K562 (cell line): Measurements from ENCODE around the gene AMDHD1. TPM values are rescaled to one million over a fixed set of nuclear protein-coding genes. Genes with fewer than 3 reads are reported as not detected.

Experiments used
- ATAC-seq: fragments of 200-7000 bp; cut with Tn5 transposase; 3 replicates; pipeline ENCODE4 v1.9.1; 2020; ENCODE audit warnings: moderate library complexity
- BruUV-seq: library from RNA; stranded (reverse); fragments of 400-500 nt; replicated peaks from 2 replicates; lab custom pipeline; 2021; lab: Mats Ljungman, UMichigan
- CTCF ChIA-PET: fragments of 300-600 bp; formaldehyde crosslinking; extraction: SDS; loops from one replicate; lab custom pipeline; 2021; ENCODE audit warnings: low intra/inter-chr PET ratio; lab: Yijun Ruan, JAX
- POLR2A ChIA-PET: fragments of 300-600, 350-650 bp; sonication (Branson Sonifier 250); formaldehyde crosslinking; extraction: SDS; loops from one replicate; lab custom pipeline; 2021; ENCODE audit warnings: antibody characterized with exemption, inconsistent platforms; lab: Yijun Ruan, JAX
- DNase-seq, 4 experiments: peaks; one replicate each; pipeline versions ENCODE4 v3.0.0 to v3.0.0-alpha.2; 2011 to 2018; ENCODE audit warnings: low spot score in 3 of 4, mixed read lengths in 3 of 4; ENCODE audit errors: extremely low read depth in 1 of 4
- FAIRE-seq: peaks from 2 replicates; lab custom pipeline; 2011; peaks lifted over from hg19 to GRCh38; lab: Jason Lieb, UNC
- H2AFZ ChIP-seq: 2 replicates; pipeline ENCODE4 v1.6.0; 2011; ENCODE audit warnings: low read depth, low read length, control low read depth, inconsistent platforms
- H3K27ac ChIP-seq: fragments of 200-600 bp; 3 replicates; pipeline ENCODE4 v1.8.0; 2011; ENCODE audit warnings: low read depth, mild to moderate bottlenecking, control low read depth, inconsistent platforms, low read length, moderate library complexity, mixed read lengths; ENCODE audit errors: extremely low read depth
- H3K27me3 ChIP-seq, 2 experiments: fragments of 300-600 bp in 1 of 2; 2 replicates in 1 of 2; 3 replicates in 1 of 2; pipeline versions ENCODE4 v1.6.0 to v1.8.0; 2011; ENCODE audit warnings: inconsistent platforms in 2 of 2, low read length in 2 of 2, mild to moderate bottlenecking in 1 of 2, mixed read lengths in 1 of 2, moderate library complexity in 1 of 2; ENCODE audit not compliant: control insufficient read depth in 2 of 2, insufficient read depth in 2 of 2
- H3K36me3 ChIP-seq: fragments of 300-600 bp; 3 replicates; pipeline ENCODE4 v1.8.0; 2011; ENCODE audit warnings: mild to moderate bottlenecking, low read length, inconsistent platforms; ENCODE audit not compliant: control insufficient read depth, insufficient read depth
- H3K4me1 ChIP-seq, 2 experiments: fragments of 200-600 bp in 1 of 2; replicated peaks in 1 of 2; 2 replicates in 1 of 2; 3 replicates in 1 of 2; pipeline versions ENCODE4 v1.5.1 to v1.8.0; 2011; ENCODE audit warnings: inconsistent platforms in 2 of 2, low read length in 2 of 2, mild to moderate bottlenecking in 1 of 2, mixed read lengths in 1 of 2, moderate library complexity in 1 of 2; ENCODE audit not compliant: control insufficient read depth in 2 of 2, insufficient read depth in 2 of 2
- H3K4me2 ChIP-seq: 2 replicates; pipeline ENCODE4 v1.6.1; 2011; ENCODE audit warnings: low read length, control low read depth, inconsistent platforms, mixed read lengths; ENCODE audit not compliant: insufficient read depth
- H3K4me3 ChIP-seq: fragments of 200-600 bp; sonication (generic), shearing (Covaris generic); 2 replicates; pipeline ENCODE4 v1.5.1; 2016; ENCODE audit warnings: control low read depth, inconsistent platforms
- H3K79me2 ChIP-seq: fragments of 200-600 bp; 3 replicates; pipeline ENCODE4 v1.8.0; 2011; ENCODE audit warnings: low read length, inconsistent platforms; ENCODE audit not compliant: control insufficient read depth, insufficient read depth
- H3K9ac ChIP-seq, 2 experiments: 2 replicates each; pipeline versions ENCODE4 v1.6.0 to v1.6.1; 2011; ENCODE audit warnings: low read depth in 2 of 2, low read length in 2 of 2, control low read depth in 1 of 2, inconsistent platforms in 1 of 2, mild to moderate bottlenecking in 1 of 2, mixed read lengths in 1 of 2; ENCODE audit not compliant: insufficient read depth in 1 of 2
- H3K9me1 ChIP-seq: one replicate; pipeline ENCODE4 v1.6.0; 2011; ENCODE audit warnings: inconsistent platforms, mild to moderate bottlenecking, low read length, moderate library complexity; ENCODE audit not compliant: control insufficient read depth, insufficient read depth
- H3K9me3 ChIP-seq: replicated peaks from 2 replicates; pipeline ENCODE4 v1.5.1; 2011; ENCODE audit warnings: low read depth, low read length, inconsistent platforms; ENCODE audit not compliant: control insufficient read depth, insufficient read depth
- H4K20me1 ChIP-seq: replicated peaks from 2 replicates; pipeline ENCODE4 v1.6.1; 2011; ENCODE audit warnings: low read length, inconsistent platforms, mixed read lengths; ENCODE audit not compliant: control insufficient read depth, insufficient read depth
- ETV1 ChIP-seq: fragments of 450-650 bp; conservative IDR thresholded peaks from 2 replicates; pipeline ENCODE4 v1.6.1; 2016; ENCODE audit warnings: missing genetic modification characterization, control low read depth, low read depth, missing compliant biosample characterization
- KAT8 ChIP-seq: fragments of 450-650 bp; IDR thresholded peaks from 2 replicates; pipeline ENCODE4 v1.6.1; 2016; ENCODE audit warnings: low read depth, mild to moderate bottlenecking
- MEIS2 ChIP-seq: fragments of 450-650 bp; IDR thresholded peaks from 2 replicates; pipeline ENCODE4 v1.6.1; 2014; ENCODE audit warnings: mild to moderate bottlenecking; ENCODE audit not compliant: partially characterized antibody
- NELFE ChIP-seq: IDR thresholded peaks from 2 replicates; pipeline ENCODE4 v1.6.1; 2011; ENCODE audit warnings: mild to moderate bottlenecking; ENCODE audit not compliant: insufficient read depth, insufficient read length
- OTX1 ChIP-seq: fragments of 450-650 bp; formaldehyde crosslinking; IDR thresholded peaks from 2 replicates; pipeline ENCODE4 v1.4.0; 2022; ENCODE audit warnings: mild to moderate bottlenecking
- POLR2AphosphoS2 ChIP-seq: IDR thresholded peaks from 2 replicates; pipeline ENCODE4 v1.6.1; 2012; ENCODE audit warnings: low read length, improper control_type of control experiment
- PURB ChIP-seq: sonication (generic); formaldehyde crosslinking; IDR thresholded peaks from 2 replicates; pipeline ENCODE4 v1.9.0; 2021; ENCODE audit warnings: low read depth, mild to moderate bottlenecking, missing genetic modification reagents
- SIX5 ChIP-seq, 2 experiments: IDR thresholded peaks; 2 replicates each; pipeline ENCODE4 v1.6.1; 2011; ENCODE audit warnings: low read length in 2 of 2, borderline replicate concordance in 1 of 2, low read depth in 1 of 2, mild to moderate bottlenecking in 1 of 2, moderate library complexity in 1 of 2; ENCODE audit not compliant: insufficient read depth in 1 of 2
- ZNF12 ChIP-seq: sonication (generic); formaldehyde crosslinking; IDR thresholded peaks from 2 replicates; pipeline ENCODE4 v1.4.0; 2020; ENCODE audit warnings: mild to moderate bottlenecking, missing genetic modification reagents
- ZNF282 ChIP-seq: sonication (generic); formaldehyde crosslinking; IDR thresholded peaks from 2 replicates; pipeline ENCODE4 v1.8.1; 2023; ENCODE audit warnings: missing genetic modification reagents
- ZNF696 ChIP-seq: fragments of 250-450 bp; sonication (Bioruptor Pico); conservative IDR thresholded peaks from 2 replicates; pipeline ENCODE4 v1.4.0; 2020; ENCODE audit warnings: mild to moderate bottlenecking, moderate library complexity
- ZNF778 ChIP-seq: fragments of 450-650 bp; formaldehyde crosslinking; IDR thresholded peaks from 2 replicates; pipeline ENCODE4 v1.4.0; 2020; ENCODE audit warnings: mild to moderate bottlenecking, moderate library complexity
- WGBS: fragments of 100-300 bp; shearing (Covaris generic); methylation state at CpG from one replicate; pipeline ENCODE4 v1.1.6; 2016; ENCODE audit warnings: low coverage, mixed read lengths; ENCODE audit not compliant: insufficient coverage; ENCODE audit errors: missing lambda C conversion rate; 5-methylcytosine and 5-hydroxymethylcytosine counted together
- in situ Hi-C: fragments of 300-500 bp; cut with MboI; formaldehyde crosslinking; loops from 4 replicates; pipeline ENCODE4 v1.15.0; 2018; ENCODE audit warnings: inconsistent platforms, mixed read lengths
- intact Hi-C: fragments of 100-400 bp; cut with micrococcal nuclease; formaldehyde crosslinking; loops from 2 replicates; pipeline ENCODE4 v1.14.2; 2022
- polyA plus RNA-seq, 8 experiments: library from polyadenylated mRNA; depleted of rRNA in 4 of 8; stranded (reverse) in 5 of 8; unstranded in 3 of 8; fragments of >200 nt; fragmentation: Nextera tagmentation in 2 of 8; fragmentation: Illumina TruSeq in 1 of 8; extraction: Ambion mirVana in 2 of 8; extraction: Trizol in 1 of 8; gene quantifications; 2 replicates each; pipeline versions ENCODE4 v1.2.1 to v1.2.3, GENCODE V29; 2011 to 2014; ENCODE audit warnings: inconsistent platforms in 1 of 8, missing spikeins in 1 of 8
- total RNA-seq, 7 experiments: library from RNA; depleted of rRNA in 6 of 7; stranded (reverse); fragments of >200 nt in 6 of 7; fragmentation: Illumina TruSeq in 2 of 7; extraction: Trizol in 2 of 7; gene quantifications; 2 replicates each; pipeline versions ENCODE4 v1.2.1 to v1.2.3, GENCODE V29; 2011 to 2021; ENCODE audit warnings: low replicate concordance in 1 of 7
- TF ChIP-seq, protein P1 (sequence below), 2 experiments: fragments of 450-650 bp in 1 of 2; IDR thresholded peaks; 2 replicates each; pipeline ENCODE4 v1.6.1; 2011 to 2017; ENCODE audit warnings: low read depth in 2 of 2, antibody characterized with exemption in 1 of 2, borderline replicate concordance in 1 of 2, low read length in 1 of 2, mild to moderate bottlenecking in 1 of 2, mixed read lengths in 1 of 2; ENCODE audit not compliant: control insufficient read depth in 1 of 2
- TF ChIP-seq, protein P2 (sequence below): fragments of 250-450 bp; sonication (Bioruptor Pico); IDR thresholded peaks from 2 replicates; pipeline ENCODE4 v1.4.0; 2020

Gene AMDHD1
- total and polyA plus RNA-seq, 9 of the 15 experiments (the other 6 are each of a cell fraction or from before 2014, with no cell fraction given), result not detected

DNA sequence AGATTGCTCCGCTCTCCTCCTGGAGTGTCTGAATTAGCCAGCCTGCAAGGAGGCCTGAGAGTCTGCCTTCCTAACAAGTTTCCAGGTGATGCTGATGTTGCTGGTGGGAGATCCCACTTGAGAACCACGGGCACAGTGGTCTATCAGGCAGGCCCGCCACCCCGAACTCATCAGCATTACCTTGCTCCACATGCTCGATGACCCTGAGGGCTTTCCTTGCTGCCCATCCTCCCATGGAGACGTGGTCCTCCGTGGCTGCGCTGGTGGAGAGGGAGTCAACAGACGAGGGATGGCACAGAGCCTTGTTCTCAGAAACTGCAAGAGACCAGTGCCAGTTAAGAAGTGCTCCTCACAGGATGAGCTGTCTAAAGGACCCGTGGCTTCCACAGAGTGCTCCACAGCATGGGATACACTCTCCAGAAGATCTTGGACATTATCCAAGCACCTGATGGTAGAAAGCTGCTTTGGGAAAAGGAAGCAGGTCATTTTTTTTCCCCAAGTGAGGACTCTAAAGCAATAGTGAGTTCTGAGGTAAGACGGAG is 34.7 kb downstream of the AMDHD1 start:
- FAIRE-seq (no peak), DNase-seq (no peak), ATAC-seq (no peak)
- no peak overlapping the region for H2AFZ ChIP-seq
- no peak overlapping the region for H3K27ac ChIP-seq
- POLR2A ChIA-PET, result no interaction called here
- peaks cover 17 to 18% of the 10 kb centered on the region in 2 experiments; a peak in 4 of 5 replicates for H3K27me3 ChIP-seq
- peaks cover 1% of the 10 kb centered on the region; the same call in 1 of the 2 replicates for H4K20me1 ChIP-seq
- no peaks in the 10 kb centered on the region for H3K9me1 ChIP-seq
- H3K4me1 ChIP-seq, result peaks cover 0 to 5% of the 10 kb centered on the region in 2 experiments; a peak in 1 of 5 replicates
- H3K36me3 ChIP-seq, result no peaks in the 10 kb centered on the region
- no peak overlapping the region for H3K4me3 ChIP-seq
- CTCF ChIA-PET, result no interaction called here
- in situ Hi-C loops, result no loop called here
- intact Hi-C loops, result no loop called here
- no peak overlapping the region for H3K9ac ChIP-seq
- no peaks in the 10 kb centered on the region for H3K79me2 ChIP-seq
- 1% methylated on average over 11 of the region's 11 CpGs for WGBS
- no peak overlapping the region for H3K4me2 ChIP-seq
- H3K9me3 ChIP-seq, result no peaks in the 10 kb centered on the region
- BruUV-seq, result no TSS peak
- TF ChIP-seq PURB (CRISPR knock-in tag) (no peak), ZNF282 (CRISPR knock-in tag) (no peak), OTX1 (CRISPR knock-in tag) (no peak), KAT8 (no peak), ETV1 (tag) (no peak), ZNF12 (CRISPR knock-in tag) (no peak), ZNF778 (no peak), ZNF696 (CRISPR knock-in tag) (no peak), SIX5 (IDR thresholded peaks at IDR 0.05; ENCODE audit: borderline replicate concordance in 1 of 2, insufficient read depth in 1 of 2, low read depth in 1 of 2, low read length in 2 of 2) (no peak), MEIS2 (no peak), NELFE (no peak), POLR2AphosphoS2 (no peak)
- TF ChIP-seq, protein P1, sequence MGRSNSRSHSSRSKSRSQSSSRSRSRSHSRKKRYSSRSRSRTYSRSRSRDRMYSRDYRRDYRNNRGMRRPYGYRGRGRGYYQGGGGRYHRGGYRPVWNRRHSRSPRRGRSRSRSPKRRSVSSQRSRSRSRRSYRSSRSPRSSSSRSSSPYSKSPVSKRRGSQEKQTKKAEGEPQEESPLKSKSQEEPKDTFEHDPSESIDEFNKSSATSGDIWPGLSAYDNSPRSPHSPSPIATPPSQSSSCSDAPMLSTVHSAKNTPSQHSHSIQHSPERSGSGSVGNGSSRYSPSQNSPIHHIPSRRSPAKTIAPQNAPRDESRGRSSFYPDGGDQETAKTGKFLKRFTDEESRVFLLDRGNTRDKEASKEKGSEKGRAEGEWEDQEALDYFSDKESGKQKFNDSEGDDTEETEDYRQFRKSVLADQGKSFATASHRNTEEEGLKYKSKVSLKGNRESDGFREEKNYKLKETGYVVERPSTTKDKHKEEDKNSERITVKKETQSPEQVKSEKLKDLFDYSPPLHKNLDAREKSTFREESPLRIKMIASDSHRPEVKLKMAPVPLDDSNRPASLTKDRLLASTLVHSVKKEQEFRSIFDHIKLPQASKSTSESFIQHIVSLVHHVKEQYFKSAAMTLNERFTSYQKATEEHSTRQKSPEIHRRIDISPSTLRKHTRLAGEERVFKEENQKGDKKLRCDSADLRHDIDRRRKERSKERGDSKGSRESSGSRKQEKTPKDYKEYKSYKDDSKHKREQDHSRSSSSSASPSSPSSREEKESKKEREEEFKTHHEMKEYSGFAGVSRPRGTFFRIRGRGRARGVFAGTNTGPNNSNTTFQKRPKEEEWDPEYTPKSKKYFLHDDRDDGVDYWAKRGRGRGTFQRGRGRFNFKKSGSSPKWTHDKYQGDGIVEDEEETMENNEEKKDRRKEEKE (IDR thresholded peaks at IDR 0.05; ENCODE audit: borderline replicate concordance in 1 of 2, control insufficient read depth in 1 of 2, low read depth in 2 of 2, low read length in 1 of 2), result no peak
- TF ChIP-seq, protein P2, sequence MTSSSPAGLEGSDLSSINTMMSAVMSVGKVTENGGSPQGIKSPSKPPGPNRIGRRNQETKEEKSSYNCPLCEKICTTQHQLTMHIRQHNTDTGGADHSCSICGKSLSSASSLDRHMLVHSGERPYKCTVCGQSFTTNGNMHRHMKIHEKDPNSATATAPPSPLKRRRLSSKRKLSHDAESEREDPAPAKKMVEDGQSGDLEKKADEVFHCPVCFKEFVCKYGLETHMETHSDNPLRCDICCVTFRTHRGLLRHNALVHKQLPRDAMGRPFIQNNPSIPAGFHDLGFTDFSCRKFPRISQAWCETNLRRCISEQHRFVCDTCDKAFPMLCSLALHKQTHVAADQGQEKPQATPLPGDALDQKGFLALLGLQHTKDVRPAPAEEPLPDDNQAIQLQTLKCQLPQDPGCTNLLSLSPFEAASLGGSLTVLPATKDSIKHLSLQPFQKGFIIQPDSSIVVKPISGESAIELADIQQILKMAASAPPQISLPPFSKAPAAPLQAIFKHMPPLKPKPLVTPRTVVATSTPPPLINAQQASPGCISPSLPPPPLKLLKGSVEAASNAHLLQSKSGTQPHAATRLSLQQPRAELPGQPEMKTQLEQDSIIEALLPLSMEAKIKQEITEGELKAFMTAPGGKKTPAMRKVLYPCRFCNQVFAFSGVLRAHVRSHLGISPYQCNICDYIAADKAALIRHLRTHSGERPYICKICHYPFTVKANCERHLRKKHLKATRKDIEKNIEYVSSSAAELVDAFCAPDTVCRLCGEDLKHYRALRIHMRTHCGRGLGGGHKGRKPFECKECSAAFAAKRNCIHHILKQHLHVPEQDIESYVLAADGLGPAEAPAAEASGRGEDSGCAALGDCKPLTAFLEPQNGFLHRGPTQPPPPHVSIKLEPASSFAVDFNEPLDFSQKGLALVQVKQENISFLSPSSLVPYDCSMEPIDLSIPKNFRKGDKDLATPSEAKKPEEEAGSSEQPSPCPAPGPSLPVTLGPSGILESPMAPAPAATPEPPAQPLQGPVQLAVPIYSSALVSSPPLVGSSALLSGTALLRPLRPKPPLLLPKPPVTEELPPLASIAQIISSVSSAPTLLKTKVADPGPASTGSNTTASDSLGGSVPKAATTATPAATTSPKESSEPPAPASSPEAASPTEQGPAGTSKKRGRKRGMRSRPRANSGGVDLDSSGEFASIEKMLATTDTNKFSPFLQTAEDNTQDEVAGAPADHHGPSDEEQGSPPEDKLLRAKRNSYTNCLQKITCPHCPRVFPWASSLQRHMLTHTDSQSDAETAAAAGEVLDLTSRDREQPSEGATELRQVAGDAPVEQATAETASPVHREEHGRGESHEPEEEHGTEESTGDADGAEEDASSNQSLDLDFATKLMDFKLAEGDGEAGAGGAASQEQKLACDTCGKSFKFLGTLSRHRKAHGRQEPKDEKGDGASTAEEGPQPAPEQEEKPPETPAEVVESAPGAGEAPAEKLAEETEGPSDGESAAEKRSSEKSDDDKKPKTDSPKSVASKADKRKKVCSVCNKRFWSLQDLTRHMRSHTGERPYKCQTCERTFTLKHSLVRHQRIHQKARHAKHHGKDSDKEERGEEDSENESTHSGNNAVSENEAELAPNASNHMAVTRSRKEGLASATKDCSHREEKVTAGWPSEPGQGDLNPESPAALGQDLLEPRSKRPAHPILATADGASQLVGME (CRISPR knock-in tag), result no peak
